HT1080 (cell line): ENCODE data around the gene CD59. TPM values are rescaled to one million over a fixed set of nuclear protein-coding genes. Genes with fewer than 3 reads are reported as not detected.

Source experiments
- DNase-seq: peaks from one replicate; pipeline ENCODE4 v3.0.0-alpha.2; 2015; ENCODE audit warnings: low read depth
- polyA plus RNA-seq, 2 experiments: library from polyadenylated mRNA; depleted of rRNA; stranded (reverse); fragments of >200 nt; gene quantifications; 2 replicates each; pipeline ENCODE4 v1.2.3, GENCODE V29; 2015
- total RNA-seq: library from RNA; depleted of rRNA; stranded (reverse); fragments of >200 nt; shearing (Covaris generic); gene quantifications from 2 replicates; pipeline ENCODE4 v1.2.3, GENCODE V29; 2014; rRNA removed

The CD59 gene
- total RNA-seq: 551 and 728 TPM in 2 replicates
- polyA plus RNA-seq (2015; cell fraction: cytosol; rRNA removed): 872 and 957 TPM in 2 replicates
- polyA plus RNA-seq (2015; cell fraction: nucleus; rRNA removed): 650 and 657 TPM in 2 replicates

- peak; percentile 93 for DNase-seq
Measured at GRCh38 chr11:33736148-33736812, at the start of gene CD59. Gene CD59 (minus strand): TSS chr11:33736423. CDS start chr11:33722445, 13,978 bp downstream.

GRCh38 chr11:33785609-33786008 lies 49.4 kb upstream of the CD59 start:
- no peak for DNase-seq

GRCh38 chr11:33779849-33780528 lies 43.8 kb upstream of the CD59 start:
- DNase-seq: peak; percentile 47

GRCh38 chr11:33778675-33779074 lies 42.5 kb upstream of the CD59 start:
- DNase-seq: peak; percentile 29

- DNase-seq: no peak
Measured at GRCh38 chr11:33777906-33778305, 41.7 kb upstream of the CD59 start.

- DNase-seq: no peak
Measured at GRCh38 chr11:33775832-33776470, 39.7 kb upstream of the CD59 start.

GRCh38 chr11:33775467-33775807 lies 39.2 kb upstream of the CD59 start:
- no peak for DNase-seq

GRCh38 chr11:33774736-33775466 lies 38.7 kb upstream of the CD59 start:
- no peak for DNase-seq

GRCh38 chr11:33773987-33774735 lies 37.9 kb upstream of the CD59 start, which contains the start of gene FBXO3:
Gene FBXO3 (minus strand): TSS chr11:33774520. CDS start chr11:33774497, 23 bp downstream.
- peak; percentile 79 for DNase-seq

GRCh38 chr11:33773404-33773986 lies 37.3 kb upstream of the CD59 start:
- DNase-seq: peak; percentile 33

GRCh38 chr11:33772870-33773269 lies 36.6 kb upstream of the CD59 start:
- DNase-seq: no peak

- DNase-seq: peak; percentile 61
Measured at GRCh38 chr11:33772300-33772699, 36.1 kb upstream of the CD59 start.

GRCh38 chr11:33770236-33770635 lies 34.0 kb upstream of the CD59 start:
- DNase-seq: no peak

GRCh38 chr11:33769542-33769941 lies 33.3 kb upstream of the CD59 start:
- DNase-seq: no peak

GRCh38 chr11:33767624-33768023 lies 31.4 kb upstream of the CD59 start:
- no peak for DNase-seq

- DNase-seq: no peak
Measured at GRCh38 chr11:33766085-33766484, 29.9 kb upstream of the CD59 start.

GRCh38 chr11:33761471-33761870 lies 25.2 kb upstream of the CD59 start:
- DNase-seq: no peak

GRCh38 chr11:33753304-33753967 lies 17.2 kb upstream of the CD59 start:
- peak; percentile 79 for DNase-seq

- no peak for DNase-seq
Measured at GRCh38 chr11:33751878-33752277, 15.7 kb upstream of the CD59 start.

GRCh38 chr11:33747979-33748378 lies 11.8 kb upstream of the CD59 start:
- no peak for DNase-seq
